HG03060 (cell line): ENCODE results near the gene ZFTA.
"Not testable (repeated sequence)": the region's sequence is repeated elsewhere in the genome, so short reads cannot be mapped to it uniquely, and the experiment has no call there.

ENCODE experiments used
- ATAC-seq: cut with Tn5 transposase; IDR thresholded peaks from one replicate; pipeline ENCODE4 v1.9.1; 2021; ENCODE audit warnings: low read depth, moderate number of reproducible peaks; ENCODE audit not compliant: unreplicated experiment

Gene ZFTA

GRCh38 chr11:63768237-63769041 is at the start of gene ZFTA:
TSS of gene ZFTA (minus strand) at chr11:63768775. CDS start at chr11:63768622, 153 bp downstream.
- no peak for ATAC-seq

DNA sequence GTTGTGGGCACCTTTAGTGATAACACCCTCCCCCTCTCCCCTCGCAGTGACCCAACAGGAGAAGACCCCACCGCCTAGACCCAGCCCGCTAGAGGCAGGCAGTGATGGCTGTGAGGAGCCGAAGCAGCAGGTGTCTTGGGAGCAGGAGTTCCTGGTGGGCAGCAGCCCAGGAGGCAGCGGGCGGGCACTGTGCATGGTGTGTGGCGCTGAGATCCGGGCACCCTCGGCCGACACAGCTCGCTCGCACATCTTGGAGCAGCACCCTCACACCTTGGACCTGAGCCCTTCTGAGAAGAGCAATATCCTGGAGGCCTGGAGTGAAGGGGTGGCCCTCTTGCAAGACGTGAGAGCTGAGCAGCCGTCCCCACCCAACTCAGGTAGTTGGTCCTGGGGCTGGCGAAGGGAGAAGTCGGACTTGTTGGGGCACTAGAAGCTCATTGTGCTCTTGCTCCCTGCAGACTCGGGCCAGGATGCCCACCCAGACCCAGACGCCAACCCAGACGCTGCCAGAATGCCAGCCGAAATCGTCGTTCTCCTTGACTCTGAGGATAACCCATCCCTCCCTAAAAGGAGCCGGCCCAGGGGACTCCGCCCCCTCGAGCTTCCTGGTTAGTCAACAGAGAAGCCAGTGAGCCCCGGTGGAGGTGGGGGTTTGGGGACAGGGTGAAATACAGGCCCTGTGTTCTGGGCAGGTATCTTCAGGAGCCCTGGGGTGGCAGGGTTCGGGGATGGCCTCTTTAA is 49.4 kb upstream of the ZFTA start:
- ATAC-seq, result no peak

GRCh38 chr11:63816732-63817131 is 48.2 kb upstream of the ZFTA start:
- no peak for ATAC-seq

DNA sequence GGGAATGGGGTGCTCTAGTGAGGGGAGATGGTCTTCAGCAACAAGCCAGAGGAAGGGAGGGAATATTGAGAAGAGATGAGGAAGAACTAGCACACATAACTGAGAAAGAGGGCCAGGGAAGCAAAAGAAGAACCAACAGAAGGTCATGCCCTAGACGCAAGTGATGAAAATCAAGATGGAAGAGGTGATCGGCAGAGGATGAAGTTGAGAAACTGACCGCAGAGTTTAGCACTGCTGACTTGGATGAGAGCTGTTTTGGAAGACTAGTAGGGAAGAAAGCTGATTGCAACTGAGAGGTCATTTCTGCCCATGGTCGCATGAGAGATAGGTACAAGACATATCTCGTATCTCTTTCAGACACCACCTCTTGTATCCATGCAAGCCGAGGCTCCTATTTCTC is 47.6 kb upstream of the ZFTA start:
- no peak for ATAC-seq

DNA sequence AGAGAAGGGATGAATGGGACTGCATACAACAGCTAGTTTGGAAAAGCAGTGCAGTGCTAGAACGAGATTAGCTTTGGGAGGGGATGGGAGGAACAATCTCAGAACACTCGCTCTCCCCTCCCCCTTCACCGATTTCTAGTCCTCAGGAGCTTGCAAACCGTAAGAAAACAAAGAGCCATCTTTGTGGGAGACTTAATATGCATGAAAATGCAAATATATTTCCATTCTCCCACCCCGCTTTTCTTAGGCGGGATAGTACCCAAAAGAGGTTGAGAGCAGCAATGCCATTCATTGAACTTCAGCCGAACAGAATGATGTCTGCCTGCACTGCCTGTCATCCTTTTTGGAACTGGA is 45.8 kb upstream of the ZFTA start:
- ATAC-seq, result no peak

- no peak for ATAC-seq
Observed at GRCh38 chr11:63813563-63814382, 45.2 kb upstream of the ZFTA start.

DNA sequence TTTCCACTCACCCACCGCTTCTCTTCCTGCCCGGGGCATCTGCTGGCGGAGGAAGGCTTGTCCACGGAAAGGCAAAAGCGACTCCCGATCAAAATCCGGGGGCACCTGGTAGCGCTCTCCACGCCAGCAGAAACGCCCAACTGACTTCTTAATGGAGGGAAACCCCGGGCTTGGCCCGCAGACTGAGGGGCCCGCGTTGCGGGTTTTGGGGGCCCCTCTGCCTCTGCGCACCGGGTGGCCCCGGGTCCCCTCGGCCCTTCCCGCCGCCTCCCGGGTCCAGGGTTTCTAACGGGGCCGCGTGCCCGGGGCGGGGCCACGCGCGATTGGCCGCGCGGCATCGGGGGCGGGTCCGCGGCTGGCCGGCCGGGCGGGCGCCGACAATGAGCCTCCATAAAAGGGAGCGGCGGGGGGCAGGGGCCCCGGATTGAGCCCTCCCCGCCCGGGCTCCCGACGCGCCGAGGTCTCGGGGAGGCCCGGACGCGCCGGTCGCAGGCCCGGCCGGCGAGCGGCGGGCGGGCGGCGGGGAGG is 44.5 kb upstream of the ZFTA start, which contains the start of gene SPINDOC:
Gene SPINDOC, plus strand, starts transcription at position 422 of the 528 bp plus-strand sequence. CDS start 231 bp downstream, outside the sequence.
- ATAC-seq, result no peak

DNA sequence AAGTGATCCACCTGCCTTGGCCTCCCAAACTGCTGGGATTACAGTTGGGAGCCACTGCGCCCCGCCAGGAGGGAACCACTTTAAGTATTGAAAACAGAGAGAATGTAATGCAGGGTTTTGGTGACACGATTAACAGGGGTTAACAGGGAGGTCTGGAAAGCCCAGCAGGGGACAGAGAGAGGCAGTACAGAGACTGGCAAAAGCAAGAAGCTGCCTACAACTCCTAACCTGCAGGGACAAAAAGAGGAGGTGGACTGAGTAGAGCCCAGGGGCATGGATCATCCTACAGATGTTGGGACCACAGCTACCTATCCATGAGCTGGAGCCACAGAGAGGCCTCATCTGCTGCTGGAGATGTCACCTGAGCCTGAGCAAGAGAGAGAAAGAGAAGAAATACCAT is 42.9 kb upstream of the ZFTA start:
- ATAC-seq, result no peak

- not testable (repeated sequence) for ATAC-seq
Observed at GRCh38 chr11:63810383-63810782, 41.8 kb upstream of the ZFTA start.

DNA sequence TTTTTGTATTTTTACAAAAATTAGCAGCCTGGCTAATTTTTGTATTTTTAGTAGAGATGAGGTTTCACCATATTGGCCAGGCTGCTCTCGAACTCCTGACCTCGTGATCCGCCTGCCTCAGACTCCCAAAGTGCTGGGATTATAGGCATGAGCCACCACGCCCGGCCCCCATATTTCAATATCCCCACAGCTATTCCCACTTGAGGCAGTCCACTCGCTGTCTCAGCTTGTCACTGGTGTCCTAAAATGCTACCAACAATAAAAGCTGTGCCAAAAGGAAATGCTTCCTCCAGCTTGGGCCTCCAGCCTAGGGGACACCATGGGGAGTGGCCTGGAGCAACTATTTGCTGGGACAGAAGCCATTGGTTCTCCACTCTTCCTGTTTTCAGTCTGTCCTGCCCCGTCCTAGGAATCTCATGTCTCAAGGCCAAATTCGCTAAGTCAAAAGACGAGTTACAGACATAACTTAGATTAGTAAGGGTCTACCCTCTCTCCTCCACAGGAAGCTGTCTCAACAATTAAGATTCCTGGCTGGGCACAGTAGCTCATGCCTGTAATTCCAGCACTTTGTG is 37.4 kb upstream of the ZFTA start:
- ATAC-seq, result no peak

DNA sequence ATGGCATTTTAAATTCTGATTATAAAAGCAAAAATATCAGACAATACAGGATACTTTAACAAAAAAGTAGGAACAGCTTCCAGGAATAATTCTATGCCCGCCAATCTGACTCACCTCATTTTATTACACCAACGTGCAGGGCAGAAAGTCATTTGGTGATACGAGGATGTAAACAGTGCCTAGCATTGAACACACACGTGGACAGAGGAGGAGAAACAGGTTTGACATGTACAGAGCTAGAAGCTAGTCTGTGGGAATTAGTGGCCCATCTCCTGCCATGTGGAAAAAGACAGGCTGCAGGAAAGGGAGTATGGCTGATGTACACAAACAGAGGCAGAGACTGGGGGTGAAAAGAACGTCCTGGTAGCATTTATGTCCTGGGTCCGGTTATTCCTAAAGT is 35.7 kb upstream of the ZFTA start:
- no peak for ATAC-seq

DNA sequence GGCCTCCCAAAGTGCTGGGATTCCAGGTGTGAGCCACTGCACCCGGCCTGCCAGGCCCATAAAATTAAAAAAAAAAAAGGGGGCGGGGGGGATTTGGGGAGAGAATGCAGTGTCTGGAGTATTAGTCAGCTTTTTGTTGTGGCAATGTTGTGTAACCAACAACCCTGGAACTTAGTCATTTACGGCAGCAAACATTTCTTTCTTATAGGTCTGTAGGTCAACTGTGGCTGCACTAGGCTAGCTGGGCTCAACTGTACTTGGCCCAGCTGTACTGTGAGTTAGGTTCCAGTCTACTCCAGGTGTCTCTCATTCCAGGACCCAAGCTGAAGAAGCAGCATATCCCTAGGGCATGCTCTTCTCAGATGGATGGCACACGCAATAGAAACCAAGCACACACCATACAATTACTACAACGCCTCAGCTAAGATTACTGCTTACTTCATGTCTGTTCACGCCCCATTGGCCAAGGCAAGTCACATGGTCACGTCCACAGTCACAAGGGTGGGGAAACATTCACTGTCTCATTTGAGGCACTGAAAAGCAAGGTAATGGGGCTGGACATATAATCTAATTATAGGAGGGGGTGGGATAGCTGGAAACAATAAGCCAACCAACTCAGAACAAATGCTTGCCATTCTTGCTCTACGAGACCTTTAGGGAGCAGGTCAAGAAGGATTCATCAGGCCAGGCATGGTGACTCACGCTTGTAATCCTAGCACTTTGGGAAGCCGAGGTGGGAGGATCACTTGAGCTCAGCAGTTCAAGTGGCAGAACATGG is 34.3 kb upstream of the ZFTA start:
- no peak for ATAC-seq

DNA sequence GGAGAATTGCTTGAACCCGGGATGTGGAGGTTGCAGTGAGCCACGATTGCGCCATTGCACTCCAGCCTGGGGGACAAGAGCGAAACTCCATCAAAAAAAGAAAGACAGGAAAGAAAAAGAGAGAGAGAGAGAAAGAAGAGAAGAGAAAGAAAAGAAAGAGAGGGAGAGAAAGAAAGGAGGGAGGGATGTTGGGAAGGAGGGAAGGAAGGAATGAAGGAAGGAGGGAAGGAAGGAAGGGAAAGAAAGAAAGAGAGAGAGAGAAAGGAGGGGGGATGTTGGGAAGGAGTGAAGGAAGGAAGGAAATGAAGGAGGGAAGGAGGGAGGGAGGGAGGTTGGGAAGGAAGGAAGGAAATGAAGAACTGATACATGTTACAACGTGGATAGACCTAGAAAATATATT is 32.3 kb upstream of the ZFTA start:
- ATAC-seq, result no peak

DNA sequence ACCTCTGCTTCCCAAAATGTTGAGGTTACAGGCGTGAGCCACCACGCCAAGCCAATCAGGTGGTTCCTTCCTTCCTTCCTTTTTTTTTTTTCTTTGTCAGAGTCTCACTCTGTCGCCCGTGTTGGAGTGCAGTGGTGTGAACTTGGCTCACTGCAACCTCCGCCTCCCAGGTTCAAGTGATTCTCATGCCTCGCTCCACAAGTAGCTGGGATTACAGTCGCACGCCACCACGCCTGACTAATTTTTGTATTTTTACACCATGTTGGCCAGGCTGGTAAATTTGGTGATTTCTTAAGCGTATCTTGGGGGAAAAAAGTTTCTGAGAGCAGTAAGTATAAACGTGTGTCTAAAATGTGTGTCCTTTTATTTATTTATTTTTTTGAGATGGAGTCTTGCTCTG is 26.5 kb upstream of the ZFTA start:
- ATAC-seq, result no peak

DNA sequence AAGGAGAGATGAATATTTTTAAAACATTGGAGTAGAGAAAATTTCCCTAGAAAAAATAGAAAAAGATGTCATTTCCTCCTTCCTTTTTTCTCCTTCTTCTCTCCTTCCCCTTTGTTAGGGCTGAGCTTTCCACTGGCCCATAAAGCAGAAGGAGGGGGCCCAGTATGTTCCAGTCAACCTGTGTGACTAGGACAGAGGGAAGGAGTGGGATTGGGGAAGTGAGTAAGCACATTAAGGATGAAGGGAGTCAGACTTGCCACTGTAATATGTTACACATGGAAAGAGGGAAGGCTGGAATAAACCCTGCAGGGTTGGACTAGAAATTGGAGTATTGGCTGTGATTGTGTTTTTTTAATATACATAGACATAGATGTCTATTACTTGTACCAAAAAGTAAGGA is 24.6 kb upstream of the ZFTA start:
- ATAC-seq, result no peak

DNA sequence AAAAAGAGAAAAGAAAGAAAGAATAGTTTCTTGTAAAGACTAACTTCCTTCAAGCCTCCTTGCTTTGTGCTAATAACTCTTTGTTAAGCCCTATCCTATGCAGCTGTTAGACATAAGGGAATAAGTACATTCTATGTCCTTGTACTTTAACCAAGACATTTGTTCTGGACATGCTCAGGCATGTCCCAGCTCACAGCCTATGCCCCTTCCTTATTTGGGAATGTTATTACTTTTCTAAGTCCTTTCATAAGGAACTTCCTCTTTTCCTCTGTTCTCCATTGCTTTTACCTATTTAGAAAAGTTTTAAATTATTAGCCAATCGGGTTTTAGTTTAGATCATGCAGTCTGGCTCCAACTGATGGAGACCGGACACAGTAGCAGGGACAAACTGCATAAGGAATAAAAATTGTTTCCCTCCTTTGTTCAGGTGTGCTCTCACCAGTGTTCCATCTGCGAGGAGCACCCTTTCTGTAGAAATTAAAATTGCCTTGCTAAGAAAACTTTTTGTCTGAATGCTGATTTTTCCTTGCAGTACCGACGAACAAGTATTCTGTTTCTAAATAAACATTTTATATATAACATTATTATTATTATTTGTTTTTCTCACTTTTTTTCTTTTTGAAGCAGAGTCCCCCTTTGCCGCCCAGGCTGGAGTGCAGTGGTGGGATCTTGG is 23.1 kb upstream of the ZFTA start:
- ATAC-seq, result no peak

DNA sequence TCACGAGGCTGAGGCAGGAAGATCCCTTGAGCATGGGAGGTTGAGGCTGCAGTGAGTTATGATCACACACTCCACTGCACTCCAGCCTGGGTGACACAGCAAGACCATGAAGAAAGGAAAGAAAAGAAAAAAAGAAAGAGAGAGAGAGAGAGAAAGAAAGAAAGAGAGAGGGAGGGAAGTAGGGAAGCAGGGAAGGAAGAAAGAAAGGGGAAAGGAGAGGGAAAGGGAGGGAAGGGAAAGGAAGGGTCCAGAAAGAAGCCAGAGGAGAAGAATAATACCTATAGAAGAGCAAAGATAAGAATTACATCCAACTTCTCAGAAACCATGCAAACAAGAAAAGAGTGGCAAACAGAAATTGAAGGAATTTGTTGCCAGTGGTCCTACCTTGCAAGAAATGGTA is 17.2 kb upstream of the ZFTA start:
- no peak for ATAC-seq

DNA sequence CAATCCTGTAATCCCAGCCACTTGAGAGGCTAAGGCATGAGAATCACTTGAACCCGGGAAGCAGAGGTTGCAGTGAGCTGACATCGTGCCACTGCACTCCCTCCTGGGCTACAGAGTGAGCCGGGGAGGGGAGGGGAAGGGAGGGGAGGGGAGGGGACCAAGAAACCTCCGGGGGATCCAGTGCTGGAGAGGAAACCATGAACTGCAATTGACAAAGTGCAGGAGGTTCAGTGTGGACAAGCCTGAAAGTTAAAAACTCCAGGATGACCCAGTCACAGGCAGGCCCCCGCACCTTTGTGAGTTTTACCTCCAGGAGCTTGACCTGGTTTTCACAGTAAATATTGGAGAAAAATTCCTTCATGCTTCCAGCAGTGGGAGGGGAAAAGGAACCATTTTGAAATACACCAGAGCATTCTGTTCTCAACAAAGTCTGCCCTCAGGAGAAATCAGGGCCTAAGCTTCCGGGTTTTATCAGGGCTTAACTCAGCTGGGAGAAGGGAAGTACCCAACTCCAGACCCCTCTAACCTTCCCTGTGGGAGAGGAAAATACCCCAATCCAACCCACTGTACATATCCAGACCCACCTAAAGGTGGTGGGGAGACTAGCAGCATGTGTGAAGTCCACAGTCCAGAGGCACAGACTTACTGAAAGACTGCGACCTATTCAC is 15.5 kb upstream of the ZFTA start:
- ATAC-seq, result no peak

DNA sequence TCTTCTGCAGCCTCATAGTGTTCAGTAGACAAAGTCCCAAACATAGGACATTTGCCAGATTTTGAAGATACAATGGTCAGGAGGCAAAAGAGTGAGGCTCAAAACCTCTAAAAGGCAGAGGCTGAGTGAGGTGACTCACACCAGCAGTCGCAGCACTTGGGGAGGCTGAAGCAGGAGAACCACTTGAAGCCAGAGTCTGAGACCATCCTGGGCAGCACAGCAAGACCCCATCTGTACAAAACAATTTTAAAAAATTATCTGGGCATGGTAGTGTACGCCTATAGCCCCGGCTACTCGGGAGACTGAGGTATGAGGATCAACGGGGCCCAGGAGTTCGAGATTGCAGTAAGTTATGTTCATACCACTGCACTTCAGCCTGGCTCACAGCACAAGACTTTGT is 14.2 kb upstream of the ZFTA start:
- no peak for ATAC-seq
